NCI-H1930 (cell line): ENCODE measurements around the gene STXBP3.
"Not testable (repeated sequence)": the region's sequence is repeated elsewhere in the genome, so short reads cannot be mapped to it uniquely, and the experiment has no call there.

Experiments used
- DNase-seq, 2 experiments: peaks; one replicate each; lab custom pipeline; 2025; lab: John Stamatoyannopoulos, UW

STXBP3 gene

DNA sequence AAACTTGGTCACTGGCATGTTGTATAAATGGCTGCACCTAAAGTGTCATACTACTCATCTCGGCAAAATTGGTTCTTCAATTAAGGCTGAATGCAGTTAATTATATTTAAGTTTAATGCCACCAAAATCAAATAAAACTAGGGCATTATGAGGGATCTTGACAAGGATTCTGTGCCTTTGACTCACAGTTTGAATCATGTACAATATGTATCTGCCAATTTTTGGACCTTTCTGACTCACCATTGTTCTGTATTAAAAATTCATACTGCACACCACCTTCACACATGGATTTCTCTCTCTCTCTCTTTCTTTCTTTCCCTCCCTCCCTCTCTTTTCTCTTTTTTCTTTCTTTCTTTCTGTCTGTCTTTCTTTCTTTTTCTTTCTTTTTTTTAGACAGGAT is 14.1 kb upstream of the STXBP3 start:
- DNase-seq: no peak

DNA sequence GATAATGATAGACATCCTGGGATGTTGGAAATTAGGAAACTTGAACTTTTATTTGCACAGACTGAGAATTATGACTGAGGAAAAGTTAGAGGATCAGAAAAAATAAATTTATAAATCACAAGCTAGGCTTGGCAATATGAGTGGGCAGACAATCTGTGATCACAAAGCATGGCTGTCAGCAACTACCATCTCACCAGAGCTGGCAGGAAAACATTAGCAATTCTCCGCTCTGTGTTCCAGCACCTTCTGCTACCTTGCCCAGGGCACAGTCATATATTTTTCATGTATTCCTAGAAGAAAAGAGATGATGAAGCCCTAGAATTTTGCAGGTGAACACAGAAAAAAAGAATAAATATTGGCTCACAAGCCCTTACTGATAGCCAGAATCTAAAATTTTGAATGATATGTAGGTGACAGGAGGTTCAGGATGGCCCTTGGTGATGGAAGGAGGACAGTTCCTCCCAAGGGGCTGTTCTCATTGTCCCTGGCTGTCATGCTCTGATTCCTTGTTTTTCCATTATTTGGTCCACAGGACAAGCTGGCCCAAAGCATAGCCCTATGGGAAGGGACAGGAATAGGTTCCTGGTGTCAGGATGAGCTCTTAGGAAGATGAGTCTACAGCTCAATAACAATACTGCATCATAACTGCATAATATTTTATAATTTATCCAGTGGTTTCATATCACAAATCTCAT is 12.2 kb upstream of the STXBP3 start:
- DNase-seq: no peak

DNA sequence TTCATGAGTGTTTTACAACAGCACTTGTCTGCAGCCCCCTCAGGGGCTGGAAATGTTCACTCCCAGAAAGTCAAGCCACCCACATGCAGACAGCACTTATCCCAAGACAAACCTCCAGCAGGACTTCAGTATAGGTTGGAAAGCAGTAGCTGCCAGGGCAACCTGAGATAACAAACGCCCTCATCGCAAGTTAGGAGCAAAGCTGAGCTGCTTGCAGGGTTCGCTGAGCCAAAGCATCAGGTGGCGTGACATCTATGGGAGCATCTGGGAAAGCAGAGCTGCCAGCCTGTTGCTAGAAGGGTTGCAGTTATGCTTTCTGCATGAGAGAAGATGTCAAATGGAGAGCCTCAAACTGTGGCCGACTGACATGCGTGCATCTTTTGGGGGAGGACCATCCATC is 4.2 kb upstream of the STXBP3 start:
- no peak for DNase-seq

DNA sequence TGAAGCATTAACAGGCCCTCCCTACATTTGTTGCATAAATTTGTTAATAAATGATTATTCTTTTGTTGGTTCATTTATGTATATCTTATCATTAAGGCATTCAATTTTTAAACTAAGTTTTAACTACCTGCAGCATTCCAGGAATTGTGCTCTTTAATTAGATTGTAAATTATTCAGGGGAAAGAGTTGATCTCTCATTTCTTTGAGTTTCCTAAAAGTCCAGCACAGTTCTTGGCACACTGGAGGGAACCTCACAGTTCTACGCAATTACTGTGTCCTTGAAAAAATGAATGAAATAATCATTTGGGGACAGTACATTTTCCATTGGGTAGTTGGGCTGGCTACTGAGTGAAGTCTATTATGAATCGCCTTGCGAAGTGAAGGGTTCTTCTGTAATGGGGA is 493 bp upstream of the STXBP3 start:
- no peak for DNase-seq

DNA sequence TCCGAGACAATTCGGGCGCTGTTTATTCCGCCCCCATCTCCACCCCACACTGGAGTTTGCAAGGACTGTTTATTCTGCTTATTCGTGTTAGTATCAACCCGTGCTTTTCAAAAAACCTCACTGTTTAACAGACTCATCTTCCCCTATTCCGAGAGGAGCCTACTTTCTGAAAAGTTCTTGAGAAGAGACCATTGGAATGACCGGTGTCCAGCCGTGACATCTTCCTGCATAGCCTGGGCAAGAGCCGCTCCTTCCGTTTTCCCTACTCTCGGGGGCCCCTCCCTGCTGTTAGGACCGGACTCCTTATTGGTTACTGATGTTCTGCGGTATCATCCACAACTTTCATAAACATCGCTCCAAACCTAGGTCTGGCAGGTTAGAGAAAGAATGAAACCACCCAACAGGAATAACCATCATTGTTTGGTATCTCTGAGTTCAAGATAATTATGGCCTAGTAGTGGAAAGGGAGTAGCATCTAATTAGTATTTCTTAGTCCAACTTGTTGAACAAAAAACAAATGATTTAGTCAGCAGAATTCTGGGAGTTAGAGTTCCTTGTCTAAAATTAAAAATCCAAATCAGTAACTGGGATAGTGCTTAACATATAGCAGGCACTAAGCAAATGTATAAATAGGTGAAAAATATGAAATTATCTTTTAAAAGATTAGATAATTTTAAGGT is 837 bp downstream of the STXBP3 start:
- peak; percentile 13 to 29 for DNase-seq

DNA sequence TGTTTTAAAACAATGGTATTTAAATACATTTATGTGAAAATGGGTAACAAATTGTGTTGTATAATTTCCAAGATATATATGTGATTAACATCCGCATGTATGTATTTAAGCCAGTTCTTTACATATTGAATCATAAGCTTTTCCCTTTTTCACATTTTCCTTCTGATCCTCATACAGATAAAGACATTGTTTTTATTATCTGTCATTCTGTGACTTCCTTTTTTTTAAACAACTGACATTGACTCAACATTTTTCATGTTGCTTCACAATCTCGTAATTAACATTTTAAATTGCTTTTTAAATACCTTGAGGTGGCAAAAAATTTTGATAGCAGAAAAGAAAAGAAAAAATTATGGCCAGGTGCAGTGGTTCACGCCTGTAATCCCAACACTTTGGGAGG is 1.4 kb downstream of the STXBP3 start:
- no peak for DNase-seq

DNA sequence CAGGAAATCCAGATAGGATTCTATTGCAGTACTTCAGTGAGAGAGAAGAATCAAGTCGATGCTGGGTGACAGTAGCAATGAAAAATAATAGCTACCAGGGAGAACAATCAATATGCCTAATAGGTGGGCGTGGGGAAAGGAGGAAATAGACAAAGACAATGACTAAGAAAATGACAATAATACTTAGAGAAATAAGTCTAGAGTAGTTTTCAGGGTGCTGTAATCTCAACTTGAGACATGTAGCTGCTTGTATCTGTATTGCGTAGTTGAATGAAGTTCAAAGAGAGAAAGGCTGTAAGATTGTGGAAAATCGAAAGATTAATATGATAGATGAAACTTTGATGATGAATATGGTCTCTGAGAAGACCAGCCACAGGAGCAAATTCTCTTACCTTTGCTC is 2.6 kb downstream of the STXBP3 start:
- DNase-seq: no peak

DNA sequence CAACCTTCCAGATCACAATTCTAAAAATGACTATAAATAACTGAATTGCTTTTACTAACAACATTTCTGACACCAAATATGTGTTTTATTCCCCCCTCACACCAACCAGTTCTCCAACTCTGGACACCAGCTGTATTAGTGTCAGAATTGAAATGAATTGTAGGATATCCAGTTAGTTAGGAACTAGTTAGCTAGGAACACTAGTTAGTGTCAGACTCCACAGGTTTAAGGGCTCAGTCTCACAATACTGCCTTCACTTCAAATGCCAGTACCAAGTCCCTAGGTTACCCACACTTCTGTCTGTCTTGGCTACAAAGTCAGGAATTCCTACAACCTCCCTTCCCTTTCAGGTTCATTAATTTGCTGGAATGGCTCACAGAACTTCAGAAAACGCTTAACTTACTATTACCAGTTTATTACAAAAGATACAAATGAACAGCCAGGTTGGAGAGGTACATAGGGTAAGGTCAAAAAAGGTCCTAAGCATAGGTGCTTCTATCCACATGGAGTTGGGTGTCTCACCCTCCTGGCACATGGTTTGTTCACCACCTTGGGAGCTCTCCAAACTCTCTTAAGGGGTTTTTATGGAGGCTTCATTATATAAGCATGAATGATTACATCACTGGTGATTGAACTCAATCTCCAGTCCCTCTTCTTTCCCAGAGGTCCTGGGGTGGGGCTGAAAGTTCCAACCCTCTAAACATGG is 4.2 kb downstream of the STXBP3 start:
- no peak for DNase-seq

DNA sequence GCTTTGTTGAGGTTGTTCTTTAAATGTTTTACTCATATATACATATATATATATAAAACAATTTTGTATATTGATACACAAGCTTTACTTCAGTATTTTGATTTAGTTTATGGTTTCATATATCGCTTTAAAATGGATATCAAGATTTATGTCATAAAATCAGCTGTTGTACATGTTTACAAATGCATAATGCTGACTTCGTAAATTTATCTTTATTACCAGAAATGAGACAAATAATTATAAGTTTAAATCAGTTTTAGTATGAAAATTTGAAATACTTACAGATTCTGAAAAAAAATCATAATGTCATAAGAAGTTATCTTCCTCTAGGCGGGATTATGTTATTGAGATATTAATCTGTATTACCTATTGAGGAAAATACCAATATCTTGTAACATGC is 6.9 kb downstream of the STXBP3 start:
- no peak for DNase-seq

DNA sequence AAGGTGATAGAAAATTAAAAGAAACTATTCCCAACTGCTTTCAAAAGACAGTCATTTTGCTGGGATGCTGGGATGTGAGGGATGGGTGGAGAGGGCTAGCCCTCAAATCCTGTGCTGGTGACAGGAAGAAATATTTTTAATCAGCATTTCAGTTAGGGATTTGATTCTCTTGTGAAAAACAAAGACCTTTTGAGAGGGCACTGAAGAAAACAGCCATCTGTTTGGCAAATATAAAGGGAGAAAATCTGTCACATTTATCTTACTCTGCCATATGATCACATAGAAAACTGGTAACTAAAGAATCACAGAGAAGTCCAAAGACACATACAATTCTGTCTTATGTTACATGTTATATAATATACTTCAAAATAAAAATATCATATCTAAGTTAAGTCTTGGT is 12.3 kb downstream of the STXBP3 start:
- no peak for DNase-seq

DNA sequence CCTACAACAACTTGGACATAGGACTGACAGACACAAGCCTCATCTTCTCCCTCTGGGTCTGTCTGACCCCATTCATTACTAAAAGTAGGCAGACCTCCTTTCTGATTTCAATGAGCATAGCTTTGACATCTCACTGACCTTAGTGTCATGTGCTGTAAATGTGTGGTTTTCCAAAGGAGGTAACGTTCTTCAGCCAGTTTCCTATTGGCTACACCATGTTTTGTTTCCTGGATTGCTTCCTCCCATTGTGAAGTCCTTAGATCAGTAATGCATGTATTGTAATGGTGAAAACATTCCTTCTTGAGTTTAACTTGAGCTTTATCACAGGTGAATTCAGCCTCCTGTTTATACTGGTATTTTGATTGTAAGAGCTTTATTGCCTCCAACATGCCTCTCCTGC is 20.6 kb downstream of the STXBP3 start:
- no peak for DNase-seq

DNA sequence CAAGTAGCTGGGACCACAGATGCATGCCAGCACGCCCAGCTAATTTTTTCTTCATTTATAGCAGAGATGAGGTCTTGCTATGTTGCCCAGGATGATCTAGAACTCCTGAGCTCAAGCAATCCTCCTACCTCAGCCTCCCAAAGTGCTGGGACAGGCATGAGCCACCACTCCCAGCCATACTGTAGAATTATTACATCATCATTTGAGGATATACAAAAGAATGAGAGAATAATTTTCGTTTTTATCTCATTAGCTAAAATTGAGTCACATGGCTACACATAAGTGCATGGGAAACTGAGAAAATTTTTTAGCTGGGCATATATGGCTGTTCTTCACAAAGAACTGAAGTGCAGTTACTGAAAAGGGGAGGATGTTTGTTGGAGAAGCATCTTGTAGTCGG is 21.2 kb downstream of the STXBP3 start:
- no peak for DNase-seq

DNA sequence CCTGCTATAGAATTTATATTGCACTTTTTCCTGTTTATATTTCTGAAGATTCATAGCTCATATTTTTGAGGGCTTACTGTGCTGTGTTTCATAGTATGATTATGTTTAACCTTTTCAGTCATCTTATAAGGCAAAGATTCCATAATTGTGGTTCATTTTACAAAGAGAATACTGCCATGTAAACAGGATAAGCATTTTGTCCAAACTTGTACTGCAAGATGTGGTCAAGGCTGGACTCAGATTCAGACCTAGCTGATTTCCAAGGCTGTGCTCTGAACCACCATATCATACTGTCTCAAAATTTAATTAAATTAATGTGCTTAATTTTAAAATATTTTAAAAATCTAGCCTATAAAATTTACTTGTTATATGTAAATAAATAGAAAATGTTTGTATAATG is 31.4 kb downstream of the STXBP3 start:
- DNase-seq: no peak

DNA sequence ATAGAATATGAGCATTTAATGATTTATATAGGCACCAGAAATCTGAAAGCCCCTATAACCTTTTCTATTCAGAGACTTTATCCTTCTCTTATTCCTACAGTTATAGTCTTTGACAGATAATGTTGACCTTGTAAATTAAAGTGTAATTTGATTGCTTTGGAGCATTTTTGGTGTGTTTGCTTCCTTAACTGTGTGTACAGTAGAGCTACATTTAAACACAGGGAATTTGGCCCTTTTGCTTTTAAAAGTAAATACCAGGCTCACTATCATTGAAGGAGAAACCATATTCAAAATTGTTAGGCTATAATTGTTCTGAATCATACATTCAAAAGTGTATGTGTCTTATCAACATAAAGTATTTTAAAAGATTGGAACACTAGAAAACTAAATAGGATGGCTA is 33.0 kb downstream of the STXBP3 start:
- DNase-seq: peak in 1 of 2 experiments; percentile 30

DNA sequence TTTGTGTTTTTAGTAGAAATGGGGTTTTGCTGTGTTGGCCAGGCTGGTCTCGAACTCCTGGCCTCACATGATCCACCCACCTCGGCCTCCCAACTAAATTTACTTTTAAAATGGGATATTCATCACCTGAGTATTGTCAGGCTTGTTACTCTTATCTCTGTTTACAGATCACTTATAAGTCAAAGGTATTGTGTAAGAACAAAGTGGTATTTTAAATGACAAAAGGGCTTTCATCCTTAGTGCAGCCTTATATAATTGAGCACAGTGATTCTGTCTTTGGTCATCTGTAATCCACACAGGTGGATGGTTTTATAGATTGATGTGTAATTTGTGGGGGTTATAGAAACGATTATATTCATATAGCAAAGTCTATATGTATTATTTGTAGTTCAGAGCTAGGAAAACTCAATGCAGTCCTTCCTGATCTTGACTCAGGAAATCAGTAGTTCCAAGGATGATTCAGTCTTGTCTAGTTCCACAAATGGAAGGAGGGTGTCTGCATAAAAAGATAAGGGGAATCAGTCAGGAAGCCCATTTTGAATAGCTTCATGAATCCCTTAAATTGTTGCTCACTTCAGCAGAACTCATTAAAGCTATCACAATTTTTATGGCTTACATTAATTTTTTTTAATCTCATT is 34.6 kb downstream of the STXBP3 start:
- DNase-seq: no peak

DNA sequence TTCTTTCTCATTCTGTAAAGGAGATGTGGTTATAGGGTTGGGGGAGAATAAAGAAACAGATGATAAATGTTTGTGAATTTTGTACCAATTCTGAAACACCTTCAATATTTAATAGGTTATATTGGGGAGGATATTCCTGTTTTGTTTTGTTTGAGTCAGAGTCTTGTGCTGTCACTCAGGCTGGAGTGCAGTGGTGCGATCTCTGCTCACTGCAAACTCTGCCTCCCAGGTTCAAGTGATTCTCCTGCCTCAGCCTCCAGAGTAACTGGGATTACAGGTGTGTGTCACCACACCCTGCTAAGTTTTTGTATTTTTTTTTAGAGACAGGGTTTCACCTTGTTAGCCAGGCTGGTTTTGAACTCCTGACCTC is 35.1 kb downstream of the STXBP3 start:
- DNase-seq: not testable (repeated sequence)

DNA sequence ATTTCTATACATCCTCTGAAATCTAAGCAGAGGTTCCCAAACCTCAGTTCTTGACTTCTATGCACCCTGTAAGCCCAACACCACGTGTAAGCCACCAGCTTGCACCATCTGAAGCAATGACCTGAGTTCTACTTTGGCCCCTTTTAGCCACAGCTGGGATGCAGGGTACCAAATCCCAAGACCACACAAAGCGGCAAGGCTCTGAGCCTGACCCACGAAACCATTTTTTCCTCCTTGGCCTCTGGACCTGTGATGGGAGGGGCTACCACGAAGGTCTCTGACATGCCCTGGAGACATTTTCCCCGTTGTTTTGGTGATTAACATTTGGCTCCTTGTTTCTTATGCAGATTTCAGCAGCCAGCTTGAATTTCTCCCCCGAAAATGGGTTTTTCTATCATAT is 38.8 kb downstream of the STXBP3 start:
- DNase-seq: no peak

DNA sequence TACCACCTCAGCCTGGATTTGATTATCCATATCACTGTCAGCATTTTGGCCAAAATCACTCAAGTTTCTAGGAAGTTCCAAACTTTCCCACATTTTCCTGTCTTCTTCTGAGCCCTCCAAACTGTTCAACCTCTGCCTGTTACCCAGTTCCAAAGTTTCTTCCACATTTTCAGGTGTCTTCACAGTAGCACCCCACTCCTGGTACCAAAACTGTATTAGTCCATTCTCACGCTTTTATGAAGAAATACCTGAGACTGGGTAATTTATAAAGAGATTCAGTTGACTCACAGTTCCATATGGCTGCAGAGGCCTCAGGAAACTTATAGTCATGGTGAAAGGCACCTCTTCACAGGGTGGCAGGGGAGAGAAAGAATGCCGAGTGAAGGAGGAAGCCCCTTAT is 39.4 kb downstream of the STXBP3 start:
- no peak for DNase-seq

DNA sequence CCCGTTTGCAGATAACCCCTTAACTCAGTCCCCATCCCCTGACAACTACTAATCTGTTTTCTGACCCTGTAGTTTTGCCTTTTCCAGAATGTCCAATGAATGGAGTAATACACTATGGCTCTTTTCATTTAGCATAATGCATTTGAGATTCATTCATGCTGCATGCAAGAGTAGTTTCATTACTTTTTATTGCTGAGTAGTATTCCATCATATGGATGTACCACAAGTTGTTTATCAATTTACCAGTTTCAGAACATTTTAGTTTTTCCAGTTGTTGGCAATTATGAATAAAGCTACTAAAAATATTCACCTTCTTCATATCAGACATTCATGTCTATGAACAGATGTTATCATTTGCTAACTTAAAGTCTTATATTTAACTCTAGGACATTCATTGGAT is 45.3 kb downstream of the STXBP3 start:
- no peak for DNase-seq

DNA sequence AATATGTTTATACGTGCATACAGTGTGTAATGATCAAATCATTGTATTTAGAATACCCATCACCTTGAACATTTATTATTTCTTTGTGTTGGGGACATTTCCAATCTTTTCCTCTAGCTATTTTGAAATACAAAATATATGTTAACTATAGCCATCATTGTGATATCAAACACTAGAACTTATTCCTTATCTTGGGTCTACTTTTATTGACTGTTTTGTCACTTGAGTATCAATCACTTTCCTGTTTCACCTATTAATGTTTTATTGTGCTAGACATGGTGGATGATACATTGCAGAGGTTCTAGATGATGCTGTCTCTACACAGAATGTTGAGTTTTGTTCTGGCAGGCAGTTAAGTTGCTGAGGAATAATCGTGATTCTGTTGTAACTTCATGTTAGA is 45.9 kb downstream of the STXBP3 start:
- no peak for DNase-seq

DNA sequence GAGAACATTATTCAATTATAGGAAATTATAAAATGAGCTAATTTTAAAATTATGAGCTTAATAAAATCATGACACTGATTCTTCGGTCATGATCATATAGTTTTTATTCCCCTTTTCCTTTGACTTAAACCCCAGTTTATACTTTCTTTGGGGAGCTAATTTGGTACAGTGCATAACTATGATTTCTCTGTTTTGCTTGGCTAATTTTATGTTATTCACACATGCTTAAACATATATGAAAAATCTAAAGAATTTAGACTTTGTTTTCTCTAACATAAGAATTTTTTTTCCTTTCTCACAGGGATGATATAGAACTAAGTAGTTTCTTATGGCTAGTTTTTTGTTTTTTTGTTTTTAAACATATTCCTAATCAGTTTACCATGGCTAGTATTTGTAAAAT is 52.5 kb downstream of the STXBP3 start:
- no peak for DNase-seq

DNA sequence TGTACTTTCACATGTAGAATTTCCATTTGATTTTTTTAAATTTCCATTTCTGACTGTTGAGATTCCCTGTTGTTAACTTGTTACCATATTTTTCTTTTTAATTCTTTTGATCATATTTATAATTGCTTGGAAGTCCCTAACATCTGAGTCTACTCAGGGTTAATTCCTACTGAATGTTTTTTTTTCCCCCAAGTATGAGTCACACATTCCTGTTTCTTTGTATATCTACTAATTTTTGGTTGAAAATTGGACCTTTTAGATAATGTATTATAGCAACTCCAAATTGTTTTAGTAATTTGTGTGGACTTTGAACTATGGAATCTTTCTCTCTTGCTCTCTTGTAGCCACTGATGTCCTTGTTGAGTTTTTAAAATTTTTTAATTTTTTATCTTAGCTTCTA is 54.6 kb downstream of the STXBP3 start:
- no peak for DNase-seq

DNA sequence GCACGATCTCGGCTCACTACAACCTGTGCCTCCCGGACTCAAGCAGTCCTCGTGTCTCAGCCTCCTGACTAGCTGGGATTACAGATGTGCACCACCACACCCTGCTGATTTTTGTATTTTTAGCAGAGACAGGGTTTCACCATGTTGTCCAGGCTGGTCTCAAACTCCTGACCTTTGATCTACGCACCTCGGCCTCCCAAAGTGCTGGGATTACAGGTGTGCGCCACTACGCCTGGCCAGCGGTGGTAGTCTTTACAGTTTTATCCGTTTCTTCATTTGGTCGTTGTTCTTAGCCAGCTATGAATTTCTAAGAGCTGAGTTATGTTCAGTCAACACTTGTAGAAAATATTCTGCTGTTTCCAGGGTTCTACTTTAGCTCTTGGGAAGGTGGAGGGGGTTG is 57.1 kb downstream of the STXBP3 start:
- no peak for DNase-seq
